IMR-90 (cell line): ENCODE results near the gene RIPPLY1. TPM values are rescaled to one million over a fixed set of nuclear protein-coding genes. Genes with fewer than 3 reads are reported as not detected.

Experiments
- ATAC-seq: fragments of 200-7000 bp; cut with Tn5 transposase; 2 replicates; pipeline ENCODE4 v1.9.1; 2020; ENCODE audit warnings: low read depth, mild to moderate bottlenecking, moderate library complexity
- BruUV-seq: library from RNA; stranded (reverse); fragments of 400-500 nt; replicated peaks from 2 replicates; lab custom pipeline; 2021; lab: Mats Ljungman, UMichigan
- CTCF ChIA-PET: fragments of 300-600 bp; formaldehyde crosslinking; extraction: SDS; loops from one replicate; lab custom pipeline; 2021; ENCODE audit warnings: antibody characterized with exemption; lab: Yijun Ruan, JAX
- POLR2A ChIA-PET: fragments of 300-600 bp; sonication (Branson Sonifier 250); formaldehyde crosslinking; loops from one replicate; lab custom pipeline; 2022; ENCODE audit warnings: antibody characterized with exemption; ENCODE audit not compliant: unreplicated experiment; lab: Charles Lee
- DNase-seq: peaks from one replicate; pipeline ENCODE4 v3.0.0; 2013
- H2AFZ ChIP-seq: replicated peaks from 2 replicates; pipeline ENCODE3; 2013; ENCODE audit warnings: low read length, mild to moderate bottlenecking; ENCODE audit not compliant: poor library complexity
- H2AK5ac ChIP-seq: 2 replicates; pipeline ENCODE4 v1.6.1; 2013; ENCODE audit warnings: low read depth, low read length, inconsistent platforms
- H2AK9ac ChIP-seq: replicated peaks from 2 replicates; pipeline ENCODE3; 2013; ENCODE audit warnings: mild to moderate bottlenecking, low read depth, low read length, moderate library complexity; ENCODE audit not compliant: poor library complexity
- H2BK120ac ChIP-seq: 2 replicates; pipeline ENCODE4 v1.6.1; 2013; ENCODE audit warnings: low read depth, low read length, inconsistent platforms
- H2BK15ac ChIP-seq: 3 replicates; pipeline ENCODE4 v1.6.1; 2013; ENCODE audit warnings: low read depth, low read length, inconsistent platforms
- H2BK20ac ChIP-seq: 2 replicates; pipeline ENCODE4 v1.6.1; 2013; ENCODE audit warnings: low read depth, mild to moderate bottlenecking, inconsistent platforms, low read length, moderate library complexity
- H2BK5ac ChIP-seq: 2 replicates; pipeline ENCODE4 v1.6.1; 2013; ENCODE audit warnings: mild to moderate bottlenecking, low read depth, low read length, inconsistent platforms; ENCODE audit not compliant: poor library complexity, severe bottlenecking
- H3K14ac ChIP-seq: replicated peaks from 2 replicates; pipeline ENCODE4 v1.6.1; 2013; ENCODE audit warnings: low read depth, low read length, inconsistent platforms
- H3K18ac ChIP-seq: 2 replicates; pipeline ENCODE4 v1.6.1; 2013; ENCODE audit warnings: low read depth, low read length, control low read depth
- H3K23ac ChIP-seq: 2 replicates; pipeline ENCODE4 v1.6.1; 2013; ENCODE audit warnings: low read depth, low read length, inconsistent platforms
- H3K27ac ChIP-seq: 2 replicates; pipeline ENCODE4 v1.5.1; 2013; ENCODE audit warnings: mild to moderate bottlenecking, control low read depth, low read length; ENCODE audit not compliant: insufficient read depth
- H3K27me3 ChIP-seq: 2 replicates; pipeline ENCODE4 v1.6.1; 2013; ENCODE audit warnings: low read length; ENCODE audit not compliant: control insufficient read depth, insufficient read depth
- H3K36me3 ChIP-seq: 2 replicates; pipeline ENCODE4 v1.6.1; 2013; ENCODE audit warnings: low read length, mixed read lengths; ENCODE audit not compliant: control insufficient read depth, insufficient read depth
- H3K4ac ChIP-seq: 2 replicates; pipeline ENCODE4 v1.6.1; 2013; ENCODE audit warnings: low read depth, low read length, inconsistent platforms
- H3K4me1 ChIP-seq: 2 replicates; pipeline ENCODE4 v1.6.1; 2013; ENCODE audit warnings: low read length, mixed read lengths; ENCODE audit not compliant: control insufficient read depth, insufficient read depth
- H3K4me2 ChIP-seq: 2 replicates; pipeline ENCODE4 v1.6.1; 2013; ENCODE audit warnings: low read depth, mild to moderate bottlenecking, control low read depth, low read length, moderate library complexity
- H3K4me3 ChIP-seq: 2 replicates; pipeline ENCODE4 v1.5.1; 2013; ENCODE audit warnings: low read depth, mild to moderate bottlenecking, control low read depth, low read length, moderate library complexity; ENCODE audit not compliant: insufficient read depth
- H3K56ac ChIP-seq: 2 replicates; pipeline ENCODE4 v1.6.1; 2013; ENCODE audit warnings: low read length, inconsistent platforms; ENCODE audit not compliant: insufficient read depth; ENCODE audit errors: extremely low read depth
- H3K79me1 ChIP-seq, 2 experiments: 2 replicates each; pipeline ENCODE4 v1.6.1; 2013; ENCODE audit warnings: low read length in 2 of 2, inconsistent platforms in 1 of 2, low read depth in 1 of 2
- H3K9ac ChIP-seq: 2 replicates; pipeline ENCODE4 v1.6.1; 2013; ENCODE audit warnings: low read depth, low read length, control low read depth
- H3K9me1 ChIP-seq: 2 replicates; pipeline ENCODE4 v1.6.1; 2013; ENCODE audit warnings: low read length, inconsistent platforms; ENCODE audit not compliant: insufficient read depth
- H3K9me3 ChIP-seq: 2 replicates; pipeline ENCODE4 v1.6.1; 2013; ENCODE audit warnings: low read length; ENCODE audit not compliant: control insufficient read depth, insufficient read depth
- H4K20me1 ChIP-seq: 2 replicates; pipeline ENCODE4 v1.6.1; 2013; ENCODE audit warnings: low read length, inconsistent platforms; ENCODE audit not compliant: insufficient read depth
- H4K5ac ChIP-seq: 2 replicates; pipeline ENCODE4 v1.6.1; 2013; ENCODE audit warnings: mild to moderate bottlenecking, low read depth, low read length, control low read depth
- H4K8ac ChIP-seq, 2 experiments: 2 replicates each; pipeline ENCODE4 v1.6.1; 2013; ENCODE audit warnings: low read depth in 2 of 2, low read length in 2 of 2, control low read depth in 1 of 2, inconsistent platforms in 1 of 2
- H4K91ac ChIP-seq: 2 replicates; pipeline ENCODE4 v1.6.1; 2013; ENCODE audit warnings: low read depth, low read length, inconsistent platforms; ENCODE audit not compliant: insufficient read depth
- CHD1 ChIP-seq: IDR thresholded peaks from 2 replicates; pipeline ENCODE4 v1.6.1; 2012; ENCODE audit warnings: low read depth, low read length, improper control_type of control experiment
- FOS ChIP-seq: fragments of 150-350 bp; IDR thresholded peaks from 2 replicates; pipeline ENCODE4 v1.6.1; 2016; ENCODE audit warnings: low read depth, low read length
- MAFK ChIP-seq: IDR thresholded peaks from 2 replicates; pipeline ENCODE4 v1.6.1; 2012; ENCODE audit warnings: low read depth, low read length, improper control_type of control experiment
- NFE2L2 ChIP-seq: fragments of 150-350 bp; IDR thresholded peaks from 2 replicates; pipeline ENCODE4 v1.6.1; 2016; ENCODE audit warnings: low read depth, mild to moderate bottlenecking, low read length
- RCOR1 ChIP-seq: IDR thresholded peaks from 2 replicates; pipeline ENCODE4 v1.6.1; 2012; ENCODE audit warnings: mild to moderate bottlenecking, low read length, improper control_type of control experiment; ENCODE audit not compliant: insufficient replicate concordance
- RFX5 ChIP-seq: IDR thresholded peaks from 2 replicates; pipeline ENCODE4 v1.8.0; 2012; ENCODE audit warnings: low read depth, mild to moderate bottlenecking, low read length, moderate library complexity
- SMC3 ChIP-seq: fragments of 150-350 bp; IDR thresholded peaks from 2 replicates; pipeline ENCODE4 v1.6.1; 2016; ENCODE audit warnings: low read depth, mild to moderate bottlenecking, antibody characterized with exemption, low read length, moderate library complexity
- WGBS, 2 experiments: methylation state at CpG; one replicate each; pipeline versions ENCODE4 v1.1.5 to v1.1.7; 2013; ENCODE audit warnings: missing lambda C conversion rate in 2 of 2; ENCODE audit not compliant: insufficient read length in 1 of 2; ENCODE audit errors: extremely low coverage in 2 of 2; 5-methylcytosine and 5-hydroxymethylcytosine counted together
- dilution Hi-C: fragments of 300-500 bp; cut with HindIII; formaldehyde crosslinking; loops from one replicate; pipeline ENCODE4 v1.14.3; 2018; ENCODE audit warnings: low sequenced_read_pairs; ENCODE audit not compliant: unreplicated experiment
- in situ Hi-C: fragments of 300-500 bp; cut with MboI; formaldehyde crosslinking; loops from 3 replicates; pipeline ENCODE4 v1.14.3; 2019; ENCODE audit warnings: low sequenced_read_pairs, inconsistent platforms, mixed read lengths
- intact Hi-C: fragments of 100-400 bp; cut with micrococcal nuclease; formaldehyde crosslinking; loops from 2 replicates; pipeline ENCODE4 v1.10.0; 2022
- polyA plus RNA-seq, 3 experiments: library from polyadenylated mRNA; depleted of rRNA; stranded (reverse); fragments of >200 nt; gene quantifications; 2 replicates each; pipeline ENCODE4 v1.2.3, GENCODE V29; 2012; ENCODE audit warnings: low replicate concordance in 1 of 3
- total RNA-seq: library from RNA; depleted of rRNA; stranded (reverse); fragments of >200 nt; gene quantifications from 2 replicates; pipeline ENCODE4 v1.2.3, GENCODE V29; 2012

RIPPLY1 gene
- total and polyA plus RNA-seq, 2 of the 4 experiments (the other 2 are of a cell fraction) = not detected

GRCh38 chrX:106933538-106933961 is 30.4 kb upstream of the RIPPLY1 start:
- dilution Hi-C loops = no loop called here
- intact Hi-C loops = loop anchor here (2.0 kb wide), 1 partner anchor 39 kb away; no protein-coding TSS in a partner anchor
- no peak overlapping the region for H3K56ac ChIP-seq
- ChIA-PET POLR2A (no interaction called here), CTCF (no interaction called here)
- H4K5ac ChIP-seq = no peak overlapping the region
- no peak overlapping the region; a peak in 1 of 4 replicates for H4K8ac ChIP-seq
- H2AK9ac ChIP-seq = no peak overlapping the region
- DNase-seq (peak; percentile 52), ATAC-seq (peak; percentile 28)
- peaks cover 2% of the 10 kb centered on the region; the same call in 1 of the 2 replicates for H3K27me3 ChIP-seq
- no peak overlapping the region for H2AK5ac ChIP-seq
- H2BK5ac ChIP-seq = no peak overlapping the region
- no peak overlapping the region for H3K9ac ChIP-seq
- H3K27ac ChIP-seq = no peak overlapping the region; the same call in 1 of the 2 replicates
- H3K18ac ChIP-seq = no peak overlapping the region
- H3K23ac ChIP-seq = no peak overlapping the region
- H3K79me1 ChIP-seq = no peaks in the 10 kb centered on the region
- no peak overlapping the region for H3K4me2 ChIP-seq
- H3K36me3 ChIP-seq = peaks cover 1% of the 10 kb centered on the region; the same call in 1 of the 2 replicates
- H2AFZ ChIP-seq = no peak overlapping the region
- in situ Hi-C loops = no loop called here
- WGBS, 2 experiments = no CpG with 5 or more reads among the region's 3 CpGs
- no peaks in the 10 kb centered on the region; the same call in 1 of the 2 replicates for H4K20me1 ChIP-seq
- H3K9me1 ChIP-seq = peaks cover 7% of the 10 kb centered on the region; the same call in 1 of the 2 replicates
- TF ChIP-seq RFX5 (no peak), CHD1 (no peak), RCOR1 (no peak), NFE2L2 (no peak), FOS (no peak), MAFK (no peak), SMC3 (no peak)
- no TSS peak for BruUV-seq
- no peak overlapping the region for H2BK15ac ChIP-seq
- H3K4ac ChIP-seq = no peak overlapping the region
- H2BK120ac ChIP-seq = no peak overlapping the region
- H3K9me3 ChIP-seq = no peaks in the 10 kb centered on the region
- H2BK20ac ChIP-seq = no peak overlapping the region
- no peak overlapping the region for H4K91ac ChIP-seq
- no peak overlapping the region for H3K14ac ChIP-seq
- H3K4me3 ChIP-seq = no peak overlapping the region
- peaks cover 10% of the 10 kb centered on the region for H3K4me1 ChIP-seq
